ENCODE results near the gene RNASE7.

RNASE7 gene

GRCh38 chr14:21043974-21044618 is 1.9 kb downstream of the RNASE7 start:
- no peak for DNase-seq

- DNase-seq = no peak
Observed at GRCh38 chr14:21047378-21047781, 5.2 kb downstream of the RNASE7 start.

GRCh38 chr14:21048638-21049037 is 6.5 kb downstream of the RNASE7 start:
- DNase-seq = no peak

GRCh38 chr14:21049271-21049673 is 7.1 kb downstream of the RNASE7 start:
- DNase-seq = no peak

GRCh38 chr14:21050597-21050996 is 8.4 kb downstream of the RNASE7 start:
- DNase-seq = no peak

- DNase-seq = no peak
Observed at GRCh38 chr14:21053184-21054122, 11.3 kb downstream of the RNASE7 start.

- no peak for DNase-seq
Observed at GRCh38 chr14:21054123-21054767, 12.1 kb downstream of the RNASE7 start.

- no peak for DNase-seq
Observed at GRCh38 chr14:21054768-21055145, 12.6 kb downstream of the RNASE7 start.

GRCh38 chr14:21055432-21056117 is 13.4 kb downstream of the RNASE7 start:
- DNase-seq = no peak

GRCh38 chr14:21056520-21057163 is 14.5 kb downstream of the RNASE7 start:
- no peak for DNase-seq

- DNase-seq = no peak
Observed at GRCh38 chr14:21057803-21058675, 15.9 kb downstream of the RNASE7 start, which contains the start of gene RNASE8. RNASE8 (plus strand) TSS chr14:21057822; CDS start chr14:21057893, 71 bp downstream.

- DNase-seq = no peak
Observed at GRCh38 chr14:21058903-21059302, 16.7 kb downstream of the RNASE7 start.

GRCh38 chr14:21059842-21060613 is 17.9 kb downstream of the RNASE7 start:
- DNase-seq = no peak

GRCh38 chr14:21060614-21061346 is 18.6 kb downstream of the RNASE7 start:
- DNase-seq = no peak

- no peak for DNase-seq
Observed at GRCh38 chr14:21061347-21061668, 19.1 kb downstream of the RNASE7 start.

GRCh38 chr14:21063479-21063878 is 21.3 kb downstream of the RNASE7 start:
- DNase-seq = no peak

GRCh38 chr14:21066882-21067502 is 24.8 kb downstream of the RNASE7 start:
- peak in 1 of 2 experiments; percentile 16 for DNase-seq

GRCh38 chr14:21068521-21069387 is 26.6 kb downstream of the RNASE7 start:
- peak; percentile 37 to 47 for DNase-seq
